ENCODE measurements around the gene GPATCH4.
A peak's percentile ranks its signal among the peaks of the same experiment; 100 is the strongest.
"Not testable (repeated sequence)": the region's sequence is repeated elsewhere in the genome, so short reads cannot be mapped to it uniquely, and the experiment has no call there.

GPATCH4 gene

DNA sequence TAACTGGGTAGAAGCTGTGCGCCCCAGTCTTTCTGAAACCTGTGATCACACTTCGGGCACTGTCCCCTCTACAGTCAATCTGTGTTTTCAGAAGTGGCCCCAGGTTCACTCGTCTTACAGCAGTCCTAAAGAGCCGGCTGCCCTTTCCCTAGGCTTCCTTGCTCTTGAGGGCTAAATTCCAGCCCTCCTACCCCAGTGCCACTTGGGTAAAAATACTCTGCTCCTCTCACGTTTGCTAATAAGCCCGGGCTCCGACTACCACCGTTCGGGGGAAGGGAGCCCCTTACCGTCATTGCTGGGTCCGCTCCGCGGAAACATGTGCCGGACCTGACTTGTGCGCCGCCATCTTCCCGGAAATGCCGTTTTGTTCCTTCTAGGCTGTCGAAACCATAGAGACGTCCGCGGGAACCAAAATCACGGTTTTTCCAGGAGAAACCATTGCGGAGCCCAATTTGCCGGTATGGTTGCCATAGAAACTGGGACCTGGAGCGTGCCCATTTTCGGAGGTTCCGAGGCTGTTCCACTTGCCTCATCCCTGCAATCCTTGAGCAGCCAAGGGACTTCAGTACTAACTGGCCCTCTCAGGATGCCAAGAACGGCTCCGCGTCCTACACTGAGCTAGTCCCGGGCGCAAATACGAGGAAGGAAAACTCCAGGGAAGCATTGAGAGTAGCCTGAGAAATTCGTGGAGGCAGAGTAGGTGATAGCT is at the start of gene GPATCH4:
Gene GPATCH4 (minus strand): TSS at position 358 of the 709 bp plus-strand sequence.
- DNase-seq, result peak; percentile 90

DNA sequence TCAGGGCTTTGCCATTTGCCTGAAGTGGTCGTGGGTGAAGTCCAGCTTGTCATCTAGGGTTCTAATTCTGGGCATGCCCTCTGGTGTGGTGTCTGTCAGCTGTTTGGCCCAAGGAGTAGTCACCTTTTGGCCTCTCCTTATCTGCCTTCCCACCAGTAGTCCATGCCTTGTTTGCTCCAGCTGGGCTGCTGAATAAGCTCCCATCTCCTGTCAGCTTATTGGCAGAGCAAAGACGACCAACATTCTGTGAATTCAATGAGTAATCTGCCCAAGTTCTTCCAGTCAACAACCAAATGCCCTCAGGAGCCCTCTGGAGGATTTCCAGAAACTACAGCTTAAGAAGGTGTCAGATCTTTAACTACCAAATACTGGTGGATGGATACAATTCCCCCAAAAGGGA is 47.7 kb upstream of the GPATCH4 start:
- no peak for DNase-seq

DNA sequence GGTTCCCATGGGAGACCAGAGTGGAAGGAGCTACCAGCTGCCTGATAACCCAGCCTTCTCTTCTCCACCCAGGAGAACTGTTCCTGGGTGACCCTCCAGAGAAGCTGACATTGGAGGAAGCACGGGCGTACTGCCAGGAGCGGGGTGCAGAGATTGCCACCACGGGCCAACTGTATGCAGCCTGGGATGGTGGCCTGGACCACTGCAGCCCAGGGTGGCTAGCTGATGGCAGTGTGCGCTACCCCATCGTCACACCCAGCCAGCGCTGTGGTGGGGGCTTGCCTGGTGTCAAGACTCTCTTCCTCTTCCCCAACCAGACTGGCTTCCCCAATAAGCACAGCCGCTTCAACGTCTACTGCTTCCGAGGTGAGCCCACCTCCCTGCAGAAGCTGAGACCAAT is 47.2 kb upstream of the GPATCH4 start:
- no peak for DNase-seq

DNA sequence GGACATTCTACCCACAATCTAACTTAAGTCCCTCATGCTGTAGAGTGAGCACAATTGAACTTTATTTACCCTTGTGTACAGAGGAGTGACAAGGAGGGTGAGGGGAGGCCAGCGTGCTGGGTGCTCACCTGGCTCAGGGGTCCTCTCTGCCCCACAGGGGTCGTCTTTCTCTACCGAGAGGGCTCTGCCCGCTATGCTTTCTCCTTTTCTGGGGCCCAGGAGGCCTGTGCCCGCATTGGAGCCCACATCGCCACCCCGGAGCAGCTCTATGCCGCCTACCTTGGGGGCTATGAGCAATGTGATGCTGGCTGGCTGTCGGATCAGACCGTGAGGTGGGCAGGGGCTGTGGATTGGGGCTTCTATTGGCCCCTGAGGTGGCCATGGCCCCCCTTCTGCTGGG is 46.1 kb upstream of the GPATCH4 start:
- no peak for DNase-seq

DNA sequence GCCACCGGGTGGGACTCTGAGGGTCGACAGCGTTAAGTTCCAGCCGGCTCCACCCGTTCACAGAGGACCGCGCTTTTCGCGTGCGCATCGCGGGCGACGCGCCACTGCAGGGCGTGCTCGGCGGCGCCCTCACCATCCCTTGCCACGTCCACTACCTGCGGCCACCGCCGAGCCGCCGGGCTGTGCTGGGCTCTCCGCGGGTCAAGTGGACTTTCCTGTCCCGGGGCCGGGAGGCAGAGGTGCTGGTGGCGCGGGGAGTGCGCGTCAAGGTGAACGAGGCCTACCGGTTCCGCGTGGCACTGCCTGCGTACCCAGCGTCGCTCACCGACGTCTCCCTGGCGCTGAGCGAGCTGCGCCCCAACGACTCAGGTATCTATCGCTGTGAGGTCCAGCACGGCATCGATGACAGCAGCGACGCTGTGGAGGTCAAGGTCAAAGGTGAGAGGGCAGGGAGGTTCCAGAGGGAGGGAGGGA is 45.5 kb upstream of the GPATCH4 start:
- DNase-seq, result no peak

DNA sequence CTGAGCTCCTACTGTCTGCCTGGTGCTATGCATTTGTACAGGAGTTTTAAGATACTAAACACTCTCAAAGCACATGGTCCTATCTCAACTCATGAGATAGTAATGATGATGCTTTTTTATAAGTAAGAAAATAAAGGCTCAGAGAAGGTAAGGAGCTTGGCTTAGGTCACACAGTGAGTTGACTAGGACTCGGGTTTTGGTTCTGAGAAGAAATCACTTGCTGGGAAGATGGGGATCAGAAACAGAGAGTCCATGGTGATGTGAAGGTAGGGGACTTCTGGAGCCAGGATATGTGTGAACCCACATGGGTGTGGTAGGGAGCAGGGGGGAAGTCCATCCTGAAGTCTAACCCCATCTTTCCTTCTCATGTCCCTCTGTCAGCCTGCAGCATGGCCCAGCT is 44.4 kb upstream of the GPATCH4 start:
- DNase-seq, result no peak

DNA sequence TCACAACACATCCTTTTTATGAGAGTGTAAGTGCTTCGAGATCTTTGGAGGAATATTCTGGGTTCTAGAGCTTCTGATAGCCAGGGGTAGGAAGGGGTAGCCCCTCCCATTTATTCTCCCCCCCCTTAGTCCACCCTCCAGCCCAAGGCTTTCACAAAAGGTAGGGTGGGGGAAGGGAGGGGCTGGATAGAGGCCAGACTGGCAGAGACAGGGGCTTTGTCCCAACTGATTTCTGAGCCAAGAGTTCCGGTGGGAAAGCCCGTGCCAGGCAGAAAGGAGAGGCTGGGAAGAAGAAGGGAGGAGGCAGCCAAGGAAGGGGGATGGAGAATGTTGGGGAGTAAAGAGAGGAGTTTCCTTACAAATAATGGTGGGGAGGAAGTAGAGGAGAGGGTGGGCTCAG is 43.8 kb upstream of the GPATCH4 start:
- no peak for DNase-seq

DNA sequence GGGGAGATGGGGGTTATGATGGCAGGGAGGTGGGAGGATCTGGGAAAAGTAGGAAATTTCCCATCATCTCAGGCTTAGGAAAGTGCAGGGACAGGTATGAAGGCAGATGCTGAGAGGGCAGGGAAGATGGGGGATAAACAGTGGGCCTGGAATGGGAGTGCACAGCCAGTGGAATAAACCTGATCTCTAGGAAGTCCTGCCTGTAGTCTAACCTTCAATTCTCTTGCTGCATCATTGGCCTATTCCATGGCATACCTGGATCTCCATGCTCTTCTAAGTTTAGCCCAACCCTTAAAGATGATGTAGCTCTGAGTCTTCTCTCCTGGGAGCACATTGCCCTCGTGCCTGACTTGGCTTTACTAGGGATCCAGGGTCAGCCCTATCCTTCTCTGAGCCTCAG is 43.4 kb upstream of the GPATCH4 start:
- DNase-seq, result no peak

DNA sequence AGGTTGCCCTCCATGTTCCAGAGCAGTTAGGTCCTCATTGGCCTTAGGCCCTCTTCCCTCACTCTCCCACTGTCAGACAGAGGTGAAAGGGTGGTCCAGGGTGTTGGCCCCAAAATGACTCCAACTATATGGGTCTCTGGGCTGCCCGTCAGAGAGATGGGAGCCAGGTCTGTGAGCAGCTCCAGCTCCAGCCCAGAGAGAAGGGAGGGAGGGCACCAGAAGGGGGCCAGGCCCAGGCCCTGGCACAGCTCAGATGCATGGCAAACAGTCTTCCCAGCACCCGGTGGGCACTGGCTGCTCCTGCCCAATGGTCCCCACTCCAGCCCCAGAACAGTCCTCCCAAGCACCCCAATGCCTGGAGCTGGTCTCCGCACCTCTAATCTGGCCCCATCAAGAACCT is 42.9 kb upstream of the GPATCH4 start:
- no peak for DNase-seq

DNA sequence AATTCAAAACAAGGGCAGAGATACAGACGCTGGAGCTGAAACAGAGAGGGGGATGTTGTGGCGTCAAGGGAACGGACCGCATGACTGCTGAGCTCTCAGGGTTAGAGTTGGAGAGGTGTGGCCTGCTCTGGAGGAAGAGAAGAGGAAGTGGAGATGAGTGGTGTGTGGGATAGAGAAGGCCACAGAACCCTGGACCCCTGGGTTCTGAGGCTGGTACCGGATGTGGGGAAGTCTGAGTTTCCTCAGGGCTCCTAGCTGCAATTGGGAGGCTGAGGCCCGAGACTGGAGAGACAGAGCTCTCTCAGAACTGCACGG is 42.5 kb upstream of the GPATCH4 start:
- peak; percentile 71 for DNase-seq

DNA sequence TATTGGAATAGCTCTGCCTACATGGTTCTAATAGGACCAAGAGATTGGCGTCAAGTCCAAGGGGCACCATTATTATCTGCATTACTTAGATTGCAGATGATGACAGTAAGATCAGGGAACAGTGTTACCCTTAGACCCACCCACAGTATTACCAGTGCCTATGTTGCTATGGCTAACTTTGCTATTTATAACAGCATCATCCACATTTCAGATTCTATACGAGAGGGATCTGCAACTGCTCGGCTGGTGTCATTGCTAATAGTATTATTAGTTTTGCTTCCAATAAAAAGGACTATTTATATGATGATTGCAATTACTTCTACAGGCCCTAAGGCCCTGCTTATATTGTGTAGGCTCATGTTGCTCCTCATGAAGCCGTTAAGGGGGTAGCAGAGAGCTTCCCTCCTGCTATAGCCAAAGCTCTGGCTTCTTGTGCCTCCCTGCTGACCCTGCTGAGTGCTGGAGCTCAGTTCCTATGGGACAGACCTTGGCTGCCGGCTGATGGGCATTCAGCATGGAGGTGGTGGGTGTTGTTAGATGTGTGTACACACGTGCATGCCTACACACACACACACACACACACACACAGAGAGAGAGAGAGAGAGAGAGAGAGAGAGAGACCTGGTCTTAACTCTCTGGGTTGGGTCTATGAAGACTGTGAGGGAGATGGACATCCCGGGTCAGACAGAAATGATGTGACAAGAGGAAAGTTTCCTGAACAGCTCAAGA is 41.9 kb upstream of the GPATCH4 start:
- no peak for DNase-seq

DNA sequence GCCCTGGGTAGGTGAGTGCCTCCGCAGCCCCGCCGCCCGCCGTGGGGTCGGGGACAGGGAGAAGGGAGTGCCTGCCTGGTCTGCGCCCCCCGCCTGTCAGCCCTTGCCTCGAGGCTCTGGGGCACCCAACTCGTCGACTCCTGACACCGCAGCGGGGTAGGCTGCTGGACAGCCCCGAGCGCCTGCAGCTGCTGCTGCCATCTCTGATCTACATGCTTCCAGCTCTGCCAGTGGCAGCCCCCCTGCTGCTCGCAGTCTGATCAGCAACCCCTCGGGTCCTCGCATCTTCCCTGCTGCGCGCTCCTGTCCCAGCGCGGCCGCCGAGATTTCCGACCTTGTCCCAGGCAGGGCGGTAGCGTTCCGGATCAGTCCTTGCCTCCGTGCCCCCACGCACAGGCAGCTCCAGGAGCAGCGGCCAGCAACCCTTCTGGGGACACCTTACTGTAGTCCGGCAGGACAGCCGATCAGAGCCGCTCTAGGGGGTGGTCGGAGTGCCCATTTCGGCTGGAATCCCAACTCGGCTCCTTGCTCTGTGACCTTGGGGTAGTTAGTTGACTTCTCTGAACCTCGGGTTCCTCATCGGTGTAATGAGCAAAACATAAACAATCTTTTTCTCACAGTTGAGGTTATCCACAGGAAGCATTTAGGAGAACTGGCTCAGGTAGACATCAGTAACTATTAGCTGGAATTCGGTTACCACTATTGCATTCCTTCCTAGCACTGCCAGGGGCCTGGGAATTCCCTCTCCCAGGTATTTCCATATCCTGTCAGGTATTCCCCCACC is 41.2 kb upstream of the GPATCH4 start:
- DNase-seq, result no peak

DNA sequence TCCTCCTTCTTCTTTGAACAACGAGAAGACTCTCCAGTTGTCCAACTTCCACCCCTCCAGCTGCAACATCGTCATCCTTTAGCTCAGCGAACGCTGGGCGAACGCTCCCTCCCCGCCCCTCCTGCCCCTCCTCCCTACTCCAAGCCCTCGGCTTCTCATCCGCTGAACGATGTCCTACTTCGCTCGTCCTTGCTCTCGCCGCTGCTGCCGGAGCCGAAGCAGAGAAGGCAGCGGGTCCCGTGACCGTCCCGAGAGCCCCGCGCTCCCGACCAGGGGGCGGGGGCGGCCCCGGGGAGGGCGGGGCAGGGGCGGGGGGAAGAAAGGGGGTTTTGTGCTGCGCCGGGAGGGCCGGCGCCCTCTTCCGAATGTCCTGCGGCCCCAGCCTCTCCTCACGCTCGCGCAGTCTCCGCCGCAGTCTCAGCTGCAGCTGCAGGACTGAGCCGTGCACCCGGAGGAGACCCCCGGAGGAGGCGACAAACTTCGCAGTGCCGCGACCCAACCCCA is 40.5 kb upstream of the GPATCH4 start, which contains the start of gene BCAN:
Gene BCAN (plus strand): TSS at position 357 of the 504 bp plus-strand sequence. CDS start 3,938 bp downstream, outside the sequence.
- no peak for DNase-seq

DNA sequence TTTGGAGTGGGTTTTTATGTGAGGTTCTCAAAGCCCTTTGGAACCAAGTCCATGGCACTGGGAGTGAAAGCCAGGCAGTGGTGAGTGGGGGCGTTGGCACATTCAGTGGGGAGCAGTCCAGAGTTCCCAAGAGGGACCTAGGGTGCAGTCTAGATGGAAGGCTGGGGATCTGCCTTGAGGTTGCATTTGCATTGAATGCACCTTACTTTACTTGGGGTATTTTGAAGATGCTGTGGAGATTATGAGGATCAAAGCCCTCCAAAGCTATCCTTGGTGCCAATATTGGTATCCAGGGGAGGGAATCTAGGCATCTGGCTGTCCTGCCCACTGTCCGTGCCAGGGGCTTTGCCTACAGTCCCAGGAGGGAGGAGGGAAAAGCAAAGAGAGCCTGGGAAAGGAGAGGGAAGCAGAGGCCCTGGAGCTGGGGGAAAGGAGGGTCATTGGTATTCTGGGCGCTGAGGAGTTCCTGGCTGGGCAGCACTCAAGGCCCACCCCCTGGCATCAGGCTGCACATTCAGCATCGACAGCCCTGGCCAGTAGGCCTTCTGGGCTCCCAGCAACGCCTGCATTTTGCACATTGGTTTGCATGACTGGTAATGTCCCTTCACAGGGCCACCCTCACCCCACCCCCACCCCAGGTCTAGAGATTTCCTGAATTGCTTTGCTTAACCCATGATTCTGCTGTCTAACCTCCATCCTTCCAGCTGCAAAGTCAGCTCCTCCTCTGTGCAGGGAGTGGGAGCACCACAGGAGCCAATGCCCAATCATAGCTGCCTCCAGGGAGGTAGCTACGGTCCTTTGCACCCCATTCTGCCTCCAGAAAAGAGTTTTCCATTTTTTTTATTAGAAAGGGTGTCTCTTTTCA is 39.8 kb upstream of the GPATCH4 start:
- DNase-seq, result no peak

DNA sequence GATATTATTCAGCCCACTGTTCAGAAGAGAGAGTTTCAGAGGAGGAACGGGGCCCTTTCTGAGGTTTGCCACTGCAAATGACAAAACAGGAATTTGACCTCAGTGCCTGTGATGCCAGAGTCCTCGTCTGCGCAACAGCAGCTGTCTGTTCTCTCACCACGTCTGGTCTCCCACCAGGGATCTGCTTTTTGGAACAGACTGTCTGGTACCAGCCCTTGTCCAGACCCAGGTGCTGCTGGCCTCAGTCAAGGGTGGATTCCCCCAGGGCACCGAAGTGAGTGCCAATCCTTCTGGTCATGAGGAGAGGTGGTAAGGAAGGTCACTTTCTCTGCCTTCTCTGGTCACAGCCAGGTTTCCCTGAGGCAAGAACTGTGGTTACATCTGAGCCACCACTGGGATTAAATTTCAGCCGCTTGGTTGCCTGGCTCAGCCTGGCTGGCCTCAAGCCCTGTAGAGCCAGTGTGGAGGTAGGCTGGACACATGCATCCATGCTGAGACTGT is 38.4 kb upstream of the GPATCH4 start:
- DNase-seq, result no peak

DNA sequence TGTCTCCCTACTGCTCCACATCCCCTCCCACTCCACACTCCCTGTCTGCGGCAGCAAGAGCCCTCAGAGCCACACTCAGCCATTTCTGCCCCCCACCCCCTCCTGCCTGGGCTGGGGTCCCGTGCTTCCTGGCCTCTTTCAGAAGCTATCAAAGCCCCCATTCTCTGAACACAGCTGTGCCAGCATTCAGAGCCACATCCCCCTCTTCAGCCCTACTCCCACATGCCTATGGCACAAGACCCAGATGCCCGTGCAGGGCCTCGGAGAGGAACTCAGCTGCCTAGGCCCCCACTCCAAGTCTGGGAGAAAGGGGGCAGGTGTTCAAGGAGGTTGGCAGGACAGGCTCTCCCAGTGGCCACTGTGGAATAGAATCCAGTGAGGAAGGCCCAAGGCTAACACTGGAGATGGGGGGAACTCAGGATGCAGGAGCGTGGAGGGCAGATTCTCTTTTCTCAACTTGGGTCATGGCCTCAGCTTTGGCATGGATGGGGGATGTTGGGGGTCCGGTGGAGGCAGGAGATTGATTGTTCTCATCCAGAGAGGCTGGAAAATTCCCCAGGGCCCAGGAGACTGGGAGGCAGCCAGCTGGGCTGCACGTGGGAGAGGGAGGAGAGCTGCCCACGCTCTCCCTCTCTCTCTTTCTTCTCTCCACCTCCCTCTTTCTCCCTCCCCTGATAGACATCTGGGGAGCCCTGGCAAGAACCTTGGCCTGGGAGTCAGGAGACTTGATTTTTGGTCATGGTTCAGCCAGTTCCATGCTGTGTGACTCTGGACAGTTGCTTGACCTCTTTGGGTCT is 37.1 kb upstream of the GPATCH4 start:
- no peak for DNase-seq

DNA sequence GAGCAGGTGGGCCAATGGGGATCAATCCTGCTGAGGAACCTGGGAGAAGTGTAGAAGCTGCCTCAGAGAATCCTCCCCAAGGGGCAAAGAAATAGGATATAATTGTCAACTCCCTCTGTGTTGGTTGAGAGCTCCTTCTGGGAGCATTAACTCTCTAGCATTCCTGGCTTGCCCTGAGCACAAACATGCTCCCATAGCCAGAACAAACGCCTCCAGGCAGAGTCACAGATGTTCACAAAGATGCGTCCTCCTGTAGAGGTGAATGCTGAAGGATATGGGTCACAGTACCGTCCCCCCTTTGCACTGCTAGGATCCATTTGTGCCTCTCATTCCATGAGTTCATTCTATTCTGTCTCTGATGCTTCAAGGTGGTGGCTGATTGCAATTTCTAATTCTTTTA is 31.1 kb upstream of the GPATCH4 start:
- DNase-seq, result no peak

DNA sequence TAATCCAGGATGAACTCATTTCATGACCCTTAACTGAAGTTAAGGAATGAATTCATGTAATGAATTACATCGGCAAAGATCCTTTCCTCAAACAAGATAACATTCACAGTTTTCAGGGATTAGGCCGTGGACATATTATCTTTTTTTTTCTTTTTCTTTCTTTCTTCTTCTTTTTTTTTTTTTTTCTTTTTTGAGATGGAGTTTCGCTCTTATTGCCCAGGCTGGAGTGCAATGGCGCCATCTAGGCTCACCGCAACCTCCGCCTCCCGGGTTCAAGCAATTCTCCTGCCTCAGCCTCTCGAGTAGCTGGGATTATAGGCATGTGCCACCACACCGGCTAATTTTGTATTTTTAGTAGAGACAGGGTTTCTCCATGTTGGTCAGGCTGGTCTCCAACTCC is 29.9 kb upstream of the GPATCH4 start:
- not testable (repeated sequence) for DNase-seq

DNA sequence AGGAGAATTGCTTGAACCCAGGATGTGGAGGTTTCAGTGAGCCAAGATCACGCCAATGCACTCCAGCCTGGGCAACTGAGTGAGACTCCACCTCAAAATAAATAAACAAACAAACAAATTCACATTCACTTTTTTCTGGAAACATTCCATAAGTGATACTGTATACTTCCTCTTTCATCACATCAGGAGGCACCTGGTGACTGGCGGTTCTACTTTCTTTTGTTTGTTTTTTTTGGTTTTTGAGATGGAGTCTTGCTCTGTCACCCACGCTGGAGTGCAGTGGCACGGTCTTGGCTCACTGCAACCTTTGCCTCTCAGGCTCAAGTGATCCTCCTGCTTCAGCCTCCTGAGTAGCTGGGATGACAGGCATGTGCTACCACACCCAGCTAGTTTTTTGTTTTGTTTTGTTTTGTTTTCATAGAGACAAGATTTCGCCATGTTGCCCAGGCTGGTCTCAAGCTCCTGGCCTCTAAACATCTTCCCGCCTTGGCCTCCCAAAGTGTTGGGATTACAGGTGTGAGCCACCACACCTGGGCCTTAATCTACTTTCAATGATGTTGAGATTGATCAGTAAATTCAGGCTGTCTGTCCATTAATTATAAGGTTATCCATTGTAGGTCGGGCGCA is 28.7 kb upstream of the GPATCH4 start:
- DNase-seq, result no peak

DNA sequence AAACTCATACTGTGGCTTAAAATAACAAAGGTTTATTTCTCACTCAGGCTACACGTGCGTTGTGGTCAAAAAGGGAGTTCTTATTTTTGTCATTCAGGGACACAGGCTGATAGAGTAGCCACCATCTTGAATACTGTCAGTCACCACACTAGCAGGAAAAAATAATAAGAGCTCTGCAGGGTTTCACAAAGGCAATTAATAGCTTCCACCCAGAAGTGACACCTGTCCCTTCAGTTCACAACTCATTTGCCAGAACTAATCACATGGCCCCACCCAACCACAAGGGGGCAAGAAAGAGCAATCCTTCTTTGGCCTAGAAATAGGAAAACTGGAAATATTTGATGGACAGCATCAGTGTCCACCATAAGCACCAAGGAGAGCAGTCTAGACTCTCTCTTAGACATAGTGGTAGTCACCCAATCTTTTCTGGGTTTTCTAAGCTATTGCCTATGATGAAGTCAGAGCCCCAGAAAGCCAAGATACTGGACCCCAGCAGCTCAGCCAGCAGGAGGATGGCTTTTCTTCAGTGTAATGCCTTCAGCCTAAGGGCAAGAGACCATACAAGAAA is 26.1 kb upstream of the GPATCH4 start:
- peak; percentile 51 for DNase-seq

DNA sequence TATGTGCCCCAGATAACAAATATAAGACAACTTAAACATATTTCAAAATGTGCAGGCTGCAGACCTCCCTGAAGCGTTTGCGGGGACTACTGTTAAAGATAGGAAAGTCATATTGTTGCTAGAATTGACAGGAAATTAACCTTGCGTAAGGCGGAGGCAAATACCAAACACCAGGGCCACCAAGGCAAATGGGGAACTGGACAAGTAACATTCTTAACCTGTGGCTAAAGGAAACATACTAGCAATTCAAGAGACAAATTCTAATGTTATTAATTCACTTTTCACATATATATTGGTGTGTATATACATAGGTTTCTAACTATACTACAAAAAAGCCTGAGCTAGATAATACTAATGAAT is 24.8 kb upstream of the GPATCH4 start:
- DNase-seq, result no peak
